WI38 (cell line): ENCODE measurements around the gene SPRN.

Source experiments
- H3K4me3 ChIP-seq: 2 replicates; pipeline ENCODE4 v1.5.1; 2011; ENCODE audit warnings: low read depth, mild to moderate bottlenecking, control low read depth, low read length
- TF ChIP-seq, protein P1 (sequence below): IDR thresholded peaks from 2 replicates; pipeline ENCODE4 v1.5.1; 2012; ENCODE audit warnings: low read depth, mild to moderate bottlenecking, control low read depth, low read length

The SPRN gene

DNA sequence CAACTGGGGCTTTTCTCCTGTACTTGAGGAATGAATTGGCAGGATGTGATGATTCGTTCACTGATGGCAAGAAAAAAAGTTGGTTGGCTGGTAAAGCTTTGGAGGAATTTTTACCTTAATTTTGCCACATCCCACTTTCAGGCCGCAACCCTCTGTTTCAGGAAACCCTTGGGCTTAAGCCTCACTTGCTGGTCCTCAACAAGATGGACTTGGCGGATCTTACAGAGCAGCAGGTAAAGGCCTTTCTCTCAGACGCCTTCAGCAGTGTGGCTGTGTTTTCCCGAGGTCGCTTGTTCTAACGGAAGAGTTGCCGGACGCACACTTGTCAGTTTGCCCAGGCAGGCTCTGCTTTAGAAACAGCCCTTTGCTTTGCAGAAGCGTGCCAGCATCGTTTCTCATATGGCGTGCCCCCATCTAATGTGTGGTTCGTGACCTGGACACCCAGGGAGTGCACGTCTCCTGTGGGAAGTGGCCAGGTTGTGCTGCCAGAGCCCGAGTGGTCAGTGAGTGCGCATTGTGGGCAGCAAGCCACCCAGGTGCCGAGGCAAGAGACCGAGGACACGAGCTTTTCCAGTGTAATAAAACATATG lies 28.3 kb downstream of the SPRN start:
- H3K4me3 ChIP-seq: no peak overlapping the region
- TF ChIP-seq, protein P1, sequence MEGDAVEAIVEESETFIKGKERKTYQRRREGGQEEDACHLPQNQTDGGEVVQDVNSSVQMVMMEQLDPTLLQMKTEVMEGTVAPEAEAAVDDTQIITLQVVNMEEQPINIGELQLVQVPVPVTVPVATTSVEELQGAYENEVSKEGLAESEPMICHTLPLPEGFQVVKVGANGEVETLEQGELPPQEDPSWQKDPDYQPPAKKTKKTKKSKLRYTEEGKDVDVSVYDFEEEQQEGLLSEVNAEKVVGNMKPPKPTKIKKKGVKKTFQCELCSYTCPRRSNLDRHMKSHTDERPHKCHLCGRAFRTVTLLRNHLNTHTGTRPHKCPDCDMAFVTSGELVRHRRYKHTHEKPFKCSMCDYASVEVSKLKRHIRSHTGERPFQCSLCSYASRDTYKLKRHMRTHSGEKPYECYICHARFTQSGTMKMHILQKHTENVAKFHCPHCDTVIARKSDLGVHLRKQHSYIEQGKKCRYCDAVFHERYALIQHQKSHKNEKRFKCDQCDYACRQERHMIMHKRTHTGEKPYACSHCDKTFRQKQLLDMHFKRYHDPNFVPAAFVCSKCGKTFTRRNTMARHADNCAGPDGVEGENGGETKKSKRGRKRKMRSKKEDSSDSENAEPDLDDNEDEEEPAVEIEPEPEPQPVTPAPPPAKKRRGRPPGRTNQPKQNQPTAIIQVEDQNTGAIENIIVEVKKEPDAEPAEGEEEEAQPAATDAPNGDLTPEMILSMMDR: no peak

DNA sequence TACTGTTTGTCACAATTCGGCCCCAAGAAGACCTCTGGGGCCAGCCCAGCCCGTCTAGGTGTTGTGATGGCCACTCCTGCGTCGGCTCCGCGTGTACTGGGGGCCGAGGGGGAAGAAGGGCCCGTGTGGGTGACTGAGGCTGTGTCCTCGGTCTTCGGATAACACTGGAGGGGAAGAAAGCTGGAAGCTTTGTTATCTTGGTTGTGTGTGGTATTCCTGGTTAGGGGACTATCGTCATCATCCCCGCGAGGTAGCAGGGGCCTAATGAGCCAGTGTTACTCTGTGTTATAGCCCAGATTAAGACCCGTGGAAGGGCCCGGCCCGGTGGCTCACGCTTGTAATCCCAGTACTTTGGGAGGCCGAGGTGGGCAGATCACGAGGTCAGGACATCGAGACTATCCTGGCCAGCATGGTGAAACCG lies 29.6 kb downstream of the SPRN start:
- peak overlapping the region; percentile 95 for H3K4me3 ChIP-seq
- TF ChIP-seq, protein P1: no peak

DNA sequence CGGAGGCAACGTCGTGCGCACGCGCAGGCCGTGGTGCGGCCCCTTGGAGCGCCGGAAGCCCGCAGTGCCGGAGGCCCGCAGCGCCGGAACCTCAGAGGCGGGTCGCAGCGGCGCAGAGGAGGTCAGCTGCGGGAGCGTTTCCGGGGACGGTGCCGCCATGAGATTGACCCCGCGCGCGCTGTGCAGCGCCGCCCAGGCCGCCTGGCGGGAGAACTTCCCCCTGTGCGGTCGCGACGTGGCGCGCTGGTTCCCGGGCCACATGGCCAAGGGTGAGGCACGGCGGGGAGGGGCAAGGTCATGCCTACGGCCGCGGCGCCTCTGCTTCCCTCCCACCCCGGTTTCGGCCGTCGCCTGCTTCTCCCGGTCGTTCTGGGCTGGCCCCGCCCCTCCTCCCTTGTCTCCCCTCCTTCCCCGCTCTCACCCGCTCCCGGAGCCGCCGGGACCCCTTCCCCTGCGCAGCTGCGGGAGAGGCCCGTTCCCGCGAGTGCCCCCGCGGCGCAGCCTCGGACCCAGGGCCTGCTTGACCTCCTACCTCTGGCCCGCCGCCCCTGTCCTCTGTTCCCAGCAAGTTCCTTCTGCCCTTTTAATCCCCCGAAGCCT lies 30.3 kb downstream of the SPRN start, which contains the start of gene MTG1:
Gene MTG1, plus strand, starts transcription at position 94 of the 600 bp plus-strand sequence. Its CDS starts 64 bp downstream, at position 158.
- H3K4me3 ChIP-seq: peak within 1 kb of the TSS; percentile 95
- TF ChIP-seq, protein P1: no peak

DNA sequence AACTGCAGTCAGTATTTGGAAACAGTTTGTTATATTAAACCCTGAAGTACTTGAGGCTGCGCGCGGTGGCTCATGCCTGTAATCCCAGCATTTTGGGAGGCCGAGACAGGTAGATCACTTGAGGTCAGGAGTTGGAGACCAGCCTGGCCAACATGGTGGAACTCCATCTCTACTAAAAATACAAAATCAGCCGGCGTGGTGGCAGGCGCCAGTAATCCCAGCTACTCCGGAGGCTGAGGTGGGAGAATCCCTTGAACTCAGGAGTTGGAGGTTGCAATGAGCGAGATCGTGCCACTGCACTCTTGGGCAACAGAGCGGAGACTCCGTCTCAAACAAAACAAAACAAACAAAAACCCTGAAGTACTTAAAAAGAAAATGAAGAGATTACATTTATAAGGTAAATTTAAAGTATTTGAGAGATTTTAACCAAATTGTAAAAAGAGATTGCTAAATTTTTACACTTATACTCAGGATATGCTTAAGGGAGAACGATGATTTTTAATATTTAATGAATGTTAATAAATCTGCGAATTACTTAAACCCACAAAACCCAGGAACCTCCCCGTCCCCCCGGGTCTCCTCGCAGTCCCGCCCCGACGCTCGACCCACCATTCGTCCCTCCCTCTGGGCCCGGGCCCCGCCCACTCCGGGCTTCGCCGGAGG lies 30.9 kb downstream of the SPRN start:
- H3K4me3 ChIP-seq: peak overlapping the region; percentile 95

DNA sequence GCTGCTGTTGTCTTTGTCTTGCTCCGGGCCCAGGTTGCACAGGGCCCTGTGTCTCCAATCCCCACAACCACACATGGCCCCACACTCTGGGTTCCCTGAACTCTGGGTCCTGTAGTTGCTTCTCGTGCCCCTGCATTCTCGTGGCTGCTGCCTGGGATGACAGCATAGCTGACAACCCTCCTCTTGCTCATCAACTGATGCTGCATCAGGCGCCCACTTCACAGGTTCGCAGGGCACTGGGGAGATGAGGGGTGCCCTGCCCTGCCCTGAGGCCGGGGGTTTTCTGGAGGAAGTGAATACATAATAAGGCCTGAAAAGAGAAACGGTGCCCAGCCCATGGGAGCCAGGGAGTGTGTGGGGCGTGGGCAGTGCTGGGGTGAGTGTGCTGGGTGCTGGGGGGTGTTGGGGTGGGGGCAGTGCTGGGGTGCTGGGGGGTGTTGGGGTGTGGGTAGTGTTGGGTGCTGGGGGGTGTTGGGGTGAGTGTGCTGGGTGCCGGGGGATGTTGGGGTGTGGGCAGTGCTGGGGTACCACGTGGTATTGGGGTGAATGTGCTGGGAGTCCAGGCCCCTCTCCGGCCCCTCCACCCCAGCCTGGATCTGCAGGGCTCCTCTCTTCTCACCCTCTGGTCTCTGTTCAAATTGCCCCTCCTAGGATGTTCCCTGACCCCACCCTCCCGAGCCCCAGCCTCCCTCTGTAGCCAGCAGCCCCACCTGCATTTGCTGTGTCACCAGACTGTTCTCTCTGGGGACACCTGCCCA lies 32.5 kb downstream of the SPRN start:
- TF ChIP-seq, protein P1: no peak
- no peak overlapping the region for H3K4me3 ChIP-seq

More for the DNA sequence above, 30.9 kb downstream of the SPRN start:
- TF ChIP-seq, protein P1: no peak

DNA sequence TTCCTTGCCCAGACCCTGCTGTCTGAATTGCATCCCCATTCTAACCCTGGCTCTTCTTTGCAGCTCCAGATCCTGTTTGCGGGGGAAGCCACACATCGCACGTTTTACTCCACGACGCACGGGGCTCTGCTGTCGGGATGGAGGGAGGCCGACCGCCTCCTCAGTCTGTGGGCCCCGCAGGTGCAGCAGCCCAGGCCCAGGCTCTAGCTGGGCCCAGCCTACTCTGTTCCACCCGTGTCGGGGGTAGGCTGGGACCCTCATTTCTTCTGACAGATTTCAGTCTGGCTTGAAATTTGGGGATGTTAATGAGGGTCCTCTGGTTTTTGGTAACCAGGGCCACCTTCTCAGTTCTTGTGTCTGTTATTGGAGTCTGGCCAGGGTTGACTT lies 33.2 kb downstream of the SPRN start:
- TF ChIP-seq, protein P1: no peak
- H3K4me3 ChIP-seq: no peak overlapping the region
